ENCODE measurements around the gene SARDH.

Gene SARDH

DNA sequence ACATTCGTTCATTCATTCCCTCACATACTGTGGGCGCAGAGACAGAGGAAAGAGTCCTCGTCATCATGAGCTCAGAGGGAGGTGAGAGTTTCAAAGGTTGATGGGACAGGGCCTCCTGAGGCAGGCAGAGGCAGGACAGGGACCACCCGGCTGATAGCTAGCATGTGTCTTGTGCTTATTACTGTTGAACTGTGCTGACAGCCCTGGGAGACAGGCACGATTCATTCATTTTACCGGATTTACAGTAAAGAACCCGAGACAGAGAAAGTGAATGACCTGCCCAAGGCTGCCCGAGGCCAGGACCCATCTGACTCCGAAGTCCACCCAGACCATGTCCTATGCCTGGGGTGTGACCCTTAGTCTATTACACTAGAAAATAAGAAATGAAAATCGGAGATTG is 124.1 kb downstream of the SARDH start:
- no peak overlapping the region for H3K4me3 ChIP-seq (replicated peaks; ENCODE audit: low read depth, low read length)
- TF ChIP-seq CTCF (IDR thresholded peaks at IDR 0.05; ENCODE audit: low read depth, low read length, missing control alignments) = no peak
- no peak for DNase-seq (ENCODE audit: extremely low read depth, low read depth)

Data from HFF-Myc (cell line).